HEK293T (cell line): ENCODE results near the gene FRMD4B.

Experiments used
- SP1 ChIP-seq: fragments of 450-650 bp; IDR thresholded peaks from 2 replicates; pipeline ENCODE4 v1.6.1; 2017
- SUZ12 ChIP-seq: fragments of 450-650 bp; IDR thresholded peaks from 2 replicates; pipeline ENCODE4 v1.6.1; 2016; ENCODE audit warnings: mild to moderate bottlenecking

DNA sequence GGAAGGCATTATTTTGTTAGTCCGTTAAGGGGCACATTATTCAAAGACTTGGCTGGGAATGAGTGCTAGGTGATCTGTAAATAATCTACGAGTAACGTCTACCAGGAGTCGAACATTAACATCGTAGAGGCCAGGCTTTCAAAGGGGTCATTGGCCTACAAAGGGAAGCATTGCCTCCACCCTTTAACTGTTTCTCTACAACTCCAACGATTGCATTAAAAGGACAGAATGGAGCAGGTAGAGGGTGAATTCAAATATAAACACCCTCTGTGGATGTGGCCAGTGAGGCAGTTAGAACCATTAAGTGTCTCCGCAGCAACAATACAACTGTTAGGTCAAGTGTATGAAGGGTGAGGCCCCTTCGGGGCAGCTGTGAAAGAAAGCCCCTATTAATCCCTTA is 137.5 kb downstream of the FRMD4B start:
- TF ChIP-seq SP1: no peak
- no peak for TF ChIP-seq SUZ12
